GM12873 (cell line): ENCODE results near the gene DLGAP4.

Experiments
- CTCF ChIP-seq: IDR thresholded peaks from 2 replicates; pipeline ENCODE4 v1.5.1; 2012; ENCODE audit warnings: low read depth, mild to moderate bottlenecking, moderate library complexity, low read length, control low read depth; ENCODE audit not compliant: insufficient read depth; ENCODE audit errors: missing control alignments

Gene DLGAP4

GRCh38 chr20:36315545-36316351 is 9.6 kb downstream of the DLGAP4 start:
- no peak for TF ChIP-seq CTCF

- no peak for TF ChIP-seq CTCF
Measured at GRCh38 chr20:36317675-36318074, 11.5 kb downstream of the DLGAP4 start.

GRCh38 chr20:36318166-36318565 is 12.0 kb downstream of the DLGAP4 start:
- no peak for TF ChIP-seq CTCF

- TF ChIP-seq CTCF = no peak
Measured at GRCh38 chr20:36319356-36320260, 13.5 kb downstream of the DLGAP4 start.

- TF ChIP-seq CTCF = no peak
Measured at GRCh38 chr20:36320261-36320897, 14.2 kb downstream of the DLGAP4 start.

GRCh38 chr20:36320898-36321695 is 15.0 kb downstream of the DLGAP4 start:
- TF ChIP-seq CTCF = no peak

GRCh38 chr20:36322131-36322530 is 16.0 kb downstream of the DLGAP4 start:
- TF ChIP-seq CTCF = no peak
